Measurements from ENCODE around the gene SF3B2. TPM values are rescaled to one million over a fixed set of nuclear protein-coding genes. Genes with fewer than 3 reads are reported as not detected.
A peak's percentile ranks its signal among the peaks of the same experiment; 100 is the strongest.
"Not testable (repeated sequence)": the region's sequence is repeated elsewhere in the genome, so short reads cannot be mapped to it uniquely, and the experiment has no call there.

SF3B2 gene
- total RNA-seq, 1 donor from 2014 or later = 193 TPM

DNA sequence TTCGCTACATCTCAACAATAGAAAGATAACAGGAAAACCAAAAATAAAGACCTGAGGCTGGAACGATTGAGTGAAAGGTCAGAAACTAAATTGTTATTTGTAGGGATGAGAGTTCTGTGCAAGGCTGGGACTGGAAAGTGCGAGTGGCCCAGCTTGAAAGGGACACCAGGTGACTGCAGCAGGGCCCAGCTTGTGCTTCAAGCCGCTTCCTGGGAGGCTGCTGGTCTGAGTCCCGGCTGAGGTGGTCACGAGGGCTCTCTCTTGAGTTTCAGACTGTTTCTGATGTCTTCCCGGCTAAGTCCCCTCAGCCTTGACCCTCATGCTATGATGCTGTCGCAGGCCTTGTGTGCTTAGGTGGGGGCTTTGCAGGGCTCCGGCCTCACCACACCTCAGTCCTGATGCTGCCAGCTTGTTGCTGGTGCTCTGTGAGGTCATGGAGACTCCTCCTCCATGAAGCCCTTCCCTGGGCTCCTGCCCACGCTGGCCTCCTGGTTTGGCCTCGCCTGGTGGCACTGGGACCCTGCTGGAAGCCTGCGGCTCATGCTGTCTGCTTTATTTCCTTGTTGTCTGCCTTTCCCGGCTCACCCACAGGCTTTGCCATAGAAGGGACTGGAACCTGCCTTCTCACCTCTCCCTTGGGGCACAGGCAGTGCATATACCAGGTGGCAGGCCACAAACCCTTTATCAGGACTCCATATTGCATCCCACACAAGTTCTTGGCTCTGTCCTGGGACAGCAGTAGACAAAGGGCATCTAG, 45.9 kb upstream of the SF3B2 start:
- Mint-ChIP-seq H3K4me3 (ENCODE audit: unreplicated experiment) (no peak overlapping the region), H3K4me1 (ENCODE audit: unreplicated experiment) (peaks cover 14% of the 10 kb centered on the region), H3K27ac (ENCODE audit: unreplicated experiment) (no peak overlapping the region), H3K36me3 (ENCODE audit: unreplicated experiment) (peaks cover 3% of the 10 kb centered on the region), H3K9me3 (ENCODE audit: unreplicated experiment) (no peaks in the 10 kb centered on the region), H3K27me3 (ENCODE audit: unreplicated experiment) (no peaks in the 10 kb centered on the region)
- TF ChIP-seq, protein P1, sequence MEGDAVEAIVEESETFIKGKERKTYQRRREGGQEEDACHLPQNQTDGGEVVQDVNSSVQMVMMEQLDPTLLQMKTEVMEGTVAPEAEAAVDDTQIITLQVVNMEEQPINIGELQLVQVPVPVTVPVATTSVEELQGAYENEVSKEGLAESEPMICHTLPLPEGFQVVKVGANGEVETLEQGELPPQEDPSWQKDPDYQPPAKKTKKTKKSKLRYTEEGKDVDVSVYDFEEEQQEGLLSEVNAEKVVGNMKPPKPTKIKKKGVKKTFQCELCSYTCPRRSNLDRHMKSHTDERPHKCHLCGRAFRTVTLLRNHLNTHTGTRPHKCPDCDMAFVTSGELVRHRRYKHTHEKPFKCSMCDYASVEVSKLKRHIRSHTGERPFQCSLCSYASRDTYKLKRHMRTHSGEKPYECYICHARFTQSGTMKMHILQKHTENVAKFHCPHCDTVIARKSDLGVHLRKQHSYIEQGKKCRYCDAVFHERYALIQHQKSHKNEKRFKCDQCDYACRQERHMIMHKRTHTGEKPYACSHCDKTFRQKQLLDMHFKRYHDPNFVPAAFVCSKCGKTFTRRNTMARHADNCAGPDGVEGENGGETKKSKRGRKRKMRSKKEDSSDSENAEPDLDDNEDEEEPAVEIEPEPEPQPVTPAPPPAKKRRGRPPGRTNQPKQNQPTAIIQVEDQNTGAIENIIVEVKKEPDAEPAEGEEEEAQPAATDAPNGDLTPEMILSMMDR (IDR thresholded peaks at IDR 0.05) = no peak
- no peak for DNase-seq (ENCODE audit: extremely low spot score, unreplicated experiment)

DNA sequence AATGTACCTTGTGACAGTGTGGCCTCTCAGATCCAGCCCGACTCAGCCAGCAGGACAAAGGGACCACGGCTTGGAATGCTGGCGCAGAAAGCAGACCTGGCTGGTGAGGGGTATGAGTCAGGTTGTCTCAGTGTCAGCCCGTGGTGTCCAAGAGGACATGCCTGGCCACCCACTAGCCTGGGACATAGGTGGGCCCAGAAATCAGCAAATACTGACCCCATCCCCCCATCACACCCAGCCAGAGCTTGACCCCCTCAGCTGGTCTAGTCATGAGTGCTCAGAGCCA, 45.3 kb upstream of the SF3B2 start:
- TF ChIP-seq, protein P1 (IDR thresholded peaks at IDR 0.05) = no peak
- Mint-ChIP-seq H3K4me3 (ENCODE audit: unreplicated experiment) (no peak overlapping the region), H3K27me3 (ENCODE audit: unreplicated experiment) (no peaks in the 10 kb centered on the region), H3K27ac (ENCODE audit: unreplicated experiment) (no peak overlapping the region), H3K36me3 (ENCODE audit: unreplicated experiment) (peaks cover 3% of the 10 kb centered on the region), H3K4me1 (ENCODE audit: unreplicated experiment) (peaks cover 13% of the 10 kb centered on the region), H3K9me3 (ENCODE audit: unreplicated experiment) (no peaks in the 10 kb centered on the region)
- no peak for DNase-seq (ENCODE audit: extremely low spot score, unreplicated experiment)

DNA sequence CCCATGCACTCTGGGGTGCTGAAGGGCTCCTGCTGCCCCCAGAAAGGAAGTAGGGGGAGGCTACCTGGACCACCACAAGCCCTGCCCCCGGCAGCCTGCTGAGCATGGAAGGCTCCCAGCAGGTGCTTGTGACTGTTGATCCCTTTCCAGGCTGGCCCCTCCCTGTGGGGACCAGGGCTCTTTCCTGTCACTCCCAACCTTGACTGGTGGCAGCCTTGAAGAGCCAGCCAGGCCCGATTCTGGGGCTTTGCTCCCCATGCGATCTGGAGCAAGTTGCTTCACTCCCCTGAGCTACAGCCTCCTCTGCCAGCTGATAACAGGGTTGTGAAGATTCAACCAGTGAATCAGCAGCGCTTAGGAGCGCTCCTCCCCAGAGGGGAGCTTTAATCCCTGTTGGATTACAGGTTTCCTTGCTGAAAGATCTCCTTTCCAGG, 44.9 kb upstream of the SF3B2 start:
- Mint-ChIP-seq H3K27me3 (ENCODE audit: unreplicated experiment) (no peaks in the 10 kb centered on the region), H3K4me3 (ENCODE audit: unreplicated experiment) (no peak overlapping the region), H3K27ac (ENCODE audit: unreplicated experiment) (no peak overlapping the region), H3K9me3 (ENCODE audit: unreplicated experiment) (no peaks in the 10 kb centered on the region), H3K36me3 (ENCODE audit: unreplicated experiment) (peaks cover 3% of the 10 kb centered on the region), H3K4me1 (ENCODE audit: unreplicated experiment) (peaks cover 11% of the 10 kb centered on the region)
- TF ChIP-seq, protein P1 (IDR thresholded peaks at IDR 0.05) = no peak
- no peak for DNase-seq (ENCODE audit: extremely low spot score, unreplicated experiment)

DNA sequence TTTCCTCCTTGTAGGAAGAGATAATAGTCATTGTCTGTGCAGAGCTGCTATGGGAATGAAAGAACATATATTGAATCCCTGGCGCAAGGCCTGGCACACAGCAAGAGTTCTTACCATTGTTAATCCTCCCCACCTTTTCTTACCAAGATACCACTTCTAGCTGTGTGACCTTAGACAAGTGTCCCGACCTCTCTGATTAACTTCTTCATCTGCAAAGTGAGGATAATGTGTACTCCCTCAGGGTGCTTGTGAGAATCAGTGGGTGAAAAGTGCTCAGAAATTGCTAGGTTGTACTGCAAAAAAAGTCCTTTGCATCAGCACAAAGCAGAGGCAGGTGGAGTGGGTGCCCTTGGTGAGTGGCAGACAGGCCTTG, 44.1 kb upstream of the SF3B2 start:
- no peaks in the 10 kb centered on the region for H3K9me3 Mint-ChIP-seq (ENCODE audit: unreplicated experiment)
- peaks cover 3% of the 10 kb centered on the region for H3K36me3 Mint-ChIP-seq (ENCODE audit: unreplicated experiment)
- TF ChIP-seq, protein P1 (IDR thresholded peaks at IDR 0.05) = no peak
- H3K27me3 Mint-ChIP-seq (ENCODE audit: unreplicated experiment) = no peaks in the 10 kb centered on the region
- no peak for DNase-seq (ENCODE audit: extremely low spot score, unreplicated experiment)
- no peak overlapping the region for H3K4me3 Mint-ChIP-seq (ENCODE audit: unreplicated experiment)
- H3K4me1 Mint-ChIP-seq (ENCODE audit: unreplicated experiment) = peaks cover 9% of the 10 kb centered on the region
- no peak overlapping the region for H3K27ac Mint-ChIP-seq (ENCODE audit: unreplicated experiment)

DNA sequence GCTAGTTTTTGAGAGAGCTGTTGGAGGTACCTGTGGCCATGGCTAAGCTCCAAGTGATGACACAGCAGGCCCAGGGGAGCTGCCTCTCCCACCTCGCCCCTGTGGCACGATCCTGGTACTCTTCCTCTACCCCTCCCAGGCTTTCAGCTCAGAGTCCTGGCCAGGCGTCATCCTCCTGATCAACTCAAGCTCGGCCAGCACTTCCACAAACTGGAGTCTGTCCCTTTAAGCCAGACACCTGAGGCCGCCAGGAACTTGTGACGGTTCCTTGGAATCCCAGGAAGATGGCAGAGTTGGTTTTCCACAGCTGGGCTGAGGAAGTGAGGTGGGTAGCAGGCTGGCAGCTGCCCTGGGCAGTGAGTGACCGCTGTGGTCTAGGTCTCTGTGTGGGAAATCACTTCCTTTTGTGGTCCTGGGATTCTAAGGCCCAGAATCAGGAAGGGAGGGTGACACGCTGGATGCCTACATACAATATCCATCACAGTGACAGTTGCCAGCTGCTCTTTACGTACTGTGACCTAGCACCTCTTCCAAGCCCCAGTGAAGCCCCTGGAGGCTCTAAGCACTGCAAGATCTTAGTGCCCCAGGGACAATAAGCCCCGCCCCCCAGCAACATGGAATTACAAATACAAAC, 43.6 kb upstream of the SF3B2 start:
- TF ChIP-seq, protein P1 (IDR thresholded peaks at IDR 0.05) = no peak
- Mint-ChIP-seq H3K36me3 (ENCODE audit: unreplicated experiment) (peaks cover 3% of the 10 kb centered on the region), H3K27me3 (ENCODE audit: unreplicated experiment) (no peaks in the 10 kb centered on the region), H3K4me3 (ENCODE audit: unreplicated experiment) (no peak overlapping the region), H3K27ac (ENCODE audit: unreplicated experiment) (peak overlapping the region; percentile 9), H3K4me1 (ENCODE audit: unreplicated experiment) (peaks cover 6% of the 10 kb centered on the region), H3K9me3 (ENCODE audit: unreplicated experiment) (no peaks in the 10 kb centered on the region)
- no peak for DNase-seq (ENCODE audit: extremely low spot score, unreplicated experiment)

DNA sequence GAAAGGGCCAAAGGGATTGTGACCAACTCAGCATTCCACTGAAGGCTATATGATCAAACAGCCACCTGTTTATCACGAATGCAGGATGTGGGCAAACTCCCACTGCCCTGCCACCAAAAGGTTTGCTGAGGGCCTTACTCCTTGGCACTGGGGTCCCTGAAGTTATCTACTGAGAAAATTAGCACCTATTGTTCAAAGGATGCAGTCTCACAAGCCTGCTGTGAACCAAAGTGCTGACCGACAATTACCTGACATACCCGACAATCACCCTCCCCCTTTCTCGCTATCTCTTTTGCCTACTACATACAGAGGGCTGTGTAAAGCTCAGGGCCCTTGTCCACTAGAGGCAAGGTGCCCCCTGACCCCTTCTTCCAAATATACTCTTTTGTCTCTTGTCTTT, 42.1 kb upstream of the SF3B2 start:
- H3K27ac Mint-ChIP-seq (ENCODE audit: unreplicated experiment); H3K9me3 Mint-ChIP-seq (ENCODE audit: unreplicated experiment); DNase-seq (ENCODE audit: extremely low spot score, unreplicated experiment); H3K4me3 Mint-ChIP-seq (ENCODE audit: unreplicated experiment); H3K27me3 Mint-ChIP-seq (ENCODE audit: unreplicated experiment); H3K36me3 Mint-ChIP-seq (ENCODE audit: unreplicated experiment): not testable (repeated sequence)
- H3K4me1 Mint-ChIP-seq (ENCODE audit: unreplicated experiment) = peaks cover 11% of the 10 kb centered on the region

Data from osteocyte (in vitro differentiated cells).